ENCODE results near the gene HAUS3. TPM values are rescaled to one million over a fixed set of nuclear protein-coding genes. Genes with fewer than 3 reads are reported as not detected.

HAUS3 gene
- total RNA-seq (2022; extraction: Qiagen RNA extraction; ENCODE audit: low read depth): 5.7 to 8.2 TPM (median 7.8 TPM) in 5 replicates

GRCh38 chr4:2241410-2242353, at the start of gene HAUS3, which contains the start of gene POLN:
Gene HAUS3, minus strand, starts transcription at chr4:2242121. Its CDS starts 1,175 bp downstream, at chr4:2240946.
Gene POLN, minus strand, starts transcription at chr4:2242121. Its CDS starts 12,890 bp downstream, at chr4:2229231.

GRCh38 chr4:2261853-2262144, 19.9 kb upstream of the HAUS3 start, which contains the start of gene MXD4:
Gene MXD4, minus strand, starts transcription at chr4:2262109. Its CDS starts 129 bp downstream, at chr4:2261980.

Other genes with a start within 250 kb of the HAUS3 start
- 18.2 to 24.0 TPM (median 22.6 TPM) in 5 replicates for gene NELFA, start 233.1 kb downstream of the HAUS3 start, total RNA-seq (2022; extraction: Qiagen RNA extraction; ENCODE audit: low read depth)
- gene NAT8L, start 182.8 kb downstream of the HAUS3 start, total RNA-seq (2022; extraction: Qiagen RNA extraction; ENCODE audit: low read depth): 10.0 to 14.0 TPM (median 13.2 TPM) in 5 replicates
- 0.37 to 0.92 TPM (median 0.70 TPM) in 5 replicates for gene POLN, start within 50 bp of the HAUS3 start, total RNA-seq (2022; extraction: Qiagen RNA extraction; ENCODE audit: low read depth)
- gene MXD4, start 20.0 kb upstream of the HAUS3 start, total RNA-seq (2022; extraction: Qiagen RNA extraction; ENCODE audit: low read depth): 13.3 to 19.9 TPM (median 17.2 TPM) in 5 replicates
- 2.7 to 3.7 TPM (median 3.0 TPM) in 5 replicates for gene ZFYVE28, start 176.5 kb upstream of the HAUS3 start, total RNA-seq (2022; extraction: Qiagen RNA extraction; ENCODE audit: low read depth)
- 0.06 to 0.38 TPM (median 0.16 TPM) in 5 replicates for gene CFAP99, start 176.8 kb upstream of the HAUS3 start, total RNA-seq (2022; extraction: Qiagen RNA extraction; ENCODE audit: low read depth)
- gene RNF4, start 227.0 kb upstream of the HAUS3 start, total RNA-seq (2022; extraction: Qiagen RNA extraction; ENCODE audit: low read depth): 64.3 to 77.0 TPM (median 65.0 TPM) in 5 replicates

Measured in A549 treated with GW870086 at 1 μM for 4 hours (cell line).